Frontal cortex (tissue), 4 donors: ENCODE results near the gene SLC25A14. TPM values are rescaled to one million over a fixed set of nuclear protein-coding genes. Genes with fewer than 3 reads are reported as not detected.
"Not testable (repeated sequence)": the region's sequence is repeated elsewhere in the genome, so short reads cannot be mapped to it uniquely, and the experiment has no call there.

ENCODE experiments used
- DNase-seq, 2 donors: peaks; one replicate each; pipeline ENCODE4 v3.0.0; 2012; ENCODE audit warnings: low spot score in 2 of 2
- FAIRE-seq: peaks from 2 replicates; lab custom pipeline; 2012; peaks lifted over from hg19 to GRCh38; lab: Jason Lieb, UNC
- small RNA-seq: library from RNA; depleted of rRNA; stranded (forward); fragments of <200 nt; gene quantifications from one replicate; pipeline ENCODE3, GENCODE V24; 2014
- total RNA-seq: library from RNA; depleted of rRNA; stranded (reverse); fragments of >200 nt; gene quantifications from one replicate; pipeline ENCODE4 v1.2.3, GENCODE V29; 2014
- donor health status: control.
- donor health status: control.
- donor health status: control.

Gene SLC25A14
- total RNA-seq, 1 donor from 2014 or later, result 24.1 TPM

DNA sequence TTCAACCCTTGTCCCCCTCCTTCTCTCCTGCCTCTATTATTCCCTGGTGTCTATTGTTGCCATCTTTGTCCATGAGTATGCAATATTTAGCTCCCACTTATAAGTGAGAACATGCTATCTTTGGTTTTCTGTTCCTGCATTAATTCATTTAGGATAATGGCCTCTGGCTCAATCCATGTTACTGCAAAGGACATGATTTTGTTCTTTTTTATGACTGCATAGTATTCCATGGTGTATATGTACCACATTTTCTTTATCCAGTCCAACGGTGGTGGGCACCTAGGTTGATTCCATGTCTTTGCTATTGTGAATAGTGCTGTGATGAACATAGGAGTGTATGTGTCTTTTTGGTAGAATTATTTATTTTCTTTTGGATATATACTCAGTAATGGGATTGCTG is 12.3 kb downstream of the SLC25A14 start:
- FAIRE-seq, DNase-seq: not testable (repeated sequence)

DNA sequence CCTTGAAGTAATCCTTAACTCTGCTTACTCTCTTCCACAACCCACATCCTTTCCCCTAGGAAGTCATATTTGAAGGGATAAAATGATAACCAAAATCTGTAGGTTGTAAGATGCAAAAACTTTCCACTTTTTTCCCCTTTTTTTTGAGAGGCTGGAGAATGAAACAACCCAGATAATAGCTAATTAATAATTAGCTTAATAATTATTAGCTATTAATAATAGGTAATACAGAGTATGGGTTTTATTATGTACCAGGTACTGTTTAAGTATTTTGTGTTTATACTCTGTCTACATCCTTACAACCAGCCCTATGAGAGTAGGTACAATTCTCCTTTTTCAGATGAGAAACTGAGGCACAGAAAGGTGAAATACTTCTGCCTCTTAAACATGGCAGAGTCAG is 36.4 kb downstream of the SLC25A14 start:
- FAIRE-seq (no peak), DNase-seq (no peak)

DNA sequence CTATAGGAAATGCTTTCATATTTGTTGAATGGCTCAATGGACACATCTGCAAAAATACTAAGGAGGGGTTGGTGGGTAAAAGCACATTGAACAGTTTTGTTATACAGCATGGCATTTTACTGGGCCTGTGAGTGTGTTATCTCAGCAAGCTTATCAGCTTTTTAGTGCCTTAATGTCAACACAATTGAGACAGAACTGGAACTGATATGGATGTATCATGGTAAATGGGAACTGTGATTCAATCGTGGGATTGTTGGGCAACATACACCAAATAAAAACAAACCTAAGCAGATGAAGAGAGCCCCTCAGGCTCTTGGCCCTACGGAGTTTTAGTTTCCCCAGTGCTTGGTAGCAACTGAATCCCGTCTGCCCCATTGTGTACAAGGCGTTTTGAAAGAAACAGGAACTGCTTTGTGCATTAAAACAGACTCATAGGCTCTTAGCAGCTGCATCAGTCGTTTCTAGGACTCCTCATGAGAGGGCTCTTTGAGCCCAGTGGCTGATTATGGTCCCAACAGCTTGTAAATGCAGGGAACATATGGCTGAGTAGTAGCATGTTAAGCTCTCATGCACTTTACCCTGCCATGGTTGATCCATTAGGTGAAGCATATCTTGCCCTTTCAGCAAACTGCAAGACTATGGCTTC is 38.4 kb downstream of the SLC25A14 start:
- FAIRE-seq, result no peak

DNA sequence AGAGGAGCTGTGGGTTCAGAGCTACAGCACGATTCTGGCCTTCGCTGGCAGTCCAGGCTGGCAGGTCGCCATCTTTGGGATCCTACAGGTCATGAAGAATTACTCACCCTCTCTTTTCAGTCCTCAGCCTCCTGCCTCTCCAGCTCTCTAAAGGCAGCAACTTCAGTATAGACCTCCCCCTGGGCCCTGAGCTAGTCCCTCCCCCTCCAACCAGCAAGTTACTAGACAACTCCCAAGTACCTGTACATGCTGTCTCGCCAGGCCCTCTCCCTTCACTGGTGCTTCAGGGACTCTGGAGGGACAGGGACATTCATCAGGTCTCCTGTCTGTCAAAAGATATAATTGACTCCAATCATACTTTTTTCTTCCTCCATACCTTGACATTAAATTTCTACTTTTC is 45.8 kb downstream of the SLC25A14 start, which contains the start of gene GPR119:
Gene GPR119 (minus strand): TSS at position 155 of the 400 bp plus-strand sequence. CDS start 227 bp downstream, outside the sequence.
- no peak for FAIRE-seq
- DNase-seq, result no peak

More for the DNA sequence above, 38.4 kb downstream of the SLC25A14 start:
- DNase-seq, result no peak

DNA sequence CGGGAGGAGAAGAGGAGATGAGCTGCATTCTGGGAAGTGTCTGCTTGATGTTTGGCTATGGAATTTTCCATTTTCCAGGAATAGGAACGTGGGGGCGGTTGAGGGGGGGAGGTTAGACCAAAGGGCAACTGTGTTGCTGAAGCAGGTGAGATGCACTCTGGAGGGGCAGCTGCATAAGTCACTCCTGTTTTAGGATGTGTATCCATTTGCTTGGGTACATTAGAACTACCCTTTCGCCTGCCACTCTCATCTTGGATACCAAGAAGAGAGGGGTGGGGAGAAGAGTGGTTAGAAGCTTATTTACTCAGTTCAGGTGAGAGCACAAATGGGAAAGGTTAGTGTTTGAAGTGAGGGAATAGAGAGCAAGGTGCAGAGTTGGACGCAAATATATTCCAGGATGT is 46.7 kb downstream of the SLC25A14 start:
- DNase-seq (no peak), FAIRE-seq (no peak)

DNA sequence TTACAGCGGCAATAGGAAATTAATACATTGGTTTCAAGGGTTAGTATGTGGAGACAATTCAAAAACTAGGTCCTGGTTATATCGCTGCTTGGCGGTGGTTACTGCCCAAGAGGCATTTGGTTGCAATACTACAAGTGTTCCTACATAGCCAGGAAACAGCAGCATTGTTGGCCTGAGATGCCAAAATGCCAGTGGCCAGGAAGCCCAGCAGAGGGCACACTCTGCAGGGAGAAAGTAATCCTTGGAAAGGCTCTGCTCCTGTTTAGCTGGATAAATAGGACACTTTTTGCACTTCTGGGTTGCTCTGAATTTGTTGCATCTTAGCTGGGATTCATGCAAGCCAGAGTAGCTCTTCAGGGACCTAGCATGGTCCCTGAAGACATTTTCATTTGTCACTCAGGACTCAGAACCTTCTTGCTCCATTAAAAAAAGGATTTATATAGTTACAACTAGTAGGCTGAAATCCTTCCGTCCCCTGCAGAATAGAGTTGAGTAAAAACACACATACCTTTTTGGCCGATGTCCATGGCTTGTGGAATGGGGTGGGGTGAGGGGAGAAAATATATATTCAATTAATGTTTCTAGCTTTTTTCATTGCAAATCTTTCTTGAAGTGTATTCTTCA is 53.8 kb downstream of the SLC25A14 start:
- DNase-seq (peak; percentile 38 to 44), FAIRE-seq (no peak)

DNA sequence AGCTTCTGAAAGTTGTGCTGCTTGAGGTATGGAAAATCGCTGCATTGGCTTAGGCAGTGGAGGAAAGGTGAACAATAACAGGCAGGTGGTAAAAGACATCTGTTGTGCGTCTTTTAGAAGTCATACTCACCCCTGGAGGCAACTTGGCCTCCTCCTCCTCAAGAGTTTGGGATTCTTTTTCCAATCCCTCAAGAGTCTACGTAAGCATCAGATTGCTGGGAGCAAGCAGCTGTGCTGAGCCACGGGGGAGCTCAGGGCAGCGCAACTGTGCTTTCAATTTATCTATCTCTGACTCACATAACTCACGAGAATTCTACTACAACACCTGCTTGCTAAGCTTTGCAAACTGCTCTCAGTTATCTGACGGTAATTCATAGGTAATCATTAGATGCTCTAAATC is 55.6 kb downstream of the SLC25A14 start:
- DNase-seq (no peak), FAIRE-seq (no peak)

DNA sequence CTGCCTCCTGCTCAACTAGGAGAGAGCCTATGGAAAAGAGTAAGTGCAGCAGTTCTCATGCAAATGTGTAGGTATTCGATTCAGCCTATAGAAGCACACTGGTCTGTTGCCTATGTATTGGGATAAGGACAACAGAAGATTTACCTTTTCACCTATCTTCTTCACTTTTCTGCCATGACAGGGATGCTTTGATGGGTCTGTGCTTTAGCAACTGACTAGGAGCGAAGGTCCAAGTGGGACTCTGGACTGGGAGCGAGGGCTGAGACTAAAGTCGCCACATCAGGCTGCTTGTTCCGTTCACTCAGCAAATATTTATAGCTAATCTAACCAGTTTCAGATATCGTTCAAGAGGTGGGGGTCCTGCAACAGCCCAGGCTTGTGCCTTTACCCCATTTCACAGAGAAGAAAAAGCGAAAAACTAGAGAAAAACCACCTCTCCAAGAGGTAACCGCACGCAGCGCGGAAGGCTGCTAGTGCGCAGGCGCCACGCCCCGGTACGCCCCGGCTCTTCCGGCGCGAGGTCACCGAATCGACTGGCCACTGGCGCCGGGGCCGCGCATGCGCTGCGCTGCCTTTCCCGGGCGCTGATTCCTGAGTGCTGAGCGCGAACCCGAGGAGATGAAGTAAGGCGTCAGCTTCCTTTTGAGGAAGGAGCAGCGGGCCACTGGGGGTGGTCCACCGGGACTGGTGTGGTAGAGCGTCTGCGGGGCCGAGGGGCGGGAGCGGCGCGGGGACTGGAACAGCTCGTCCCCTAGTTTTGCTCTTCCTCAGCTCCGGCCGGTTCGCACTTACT is 61.9 kb downstream of the SLC25A14 start, which contains the start of gene RBMX2:
Gene RBMX2 (plus strand): TSS at position 573 of the 793 bp plus-strand sequence. CDS start 46 bp downstream, at position 619.
- peak; percentile 70 to 81 for DNase-seq
- FAIRE-seq, result no peak

DNA sequence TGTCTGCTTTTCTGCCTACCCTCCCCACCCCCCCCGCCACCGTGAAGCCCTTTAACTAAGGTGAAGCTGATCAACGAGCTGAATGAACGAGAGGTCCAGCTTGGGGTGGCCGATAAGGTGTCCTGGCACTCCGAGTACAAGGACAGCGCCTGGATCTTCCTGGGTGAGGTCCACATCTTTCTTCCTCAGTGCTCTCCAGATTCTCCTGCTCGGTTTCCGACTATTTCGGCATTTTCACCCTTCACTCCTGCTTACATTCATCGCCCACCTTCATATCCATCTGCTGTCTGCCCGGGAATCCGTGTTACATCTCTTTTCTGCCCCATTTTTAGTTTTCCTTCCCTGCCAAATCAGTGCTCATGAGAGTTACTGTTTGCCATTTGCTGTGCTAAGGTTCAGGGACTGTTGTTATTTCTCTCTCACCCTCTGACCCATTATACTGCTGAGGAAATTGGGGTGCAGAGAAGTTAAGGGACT is 62.5 kb downstream of the SLC25A14 start:
- no peak for DNase-seq
- FAIRE-seq, result no peak

DNA sequence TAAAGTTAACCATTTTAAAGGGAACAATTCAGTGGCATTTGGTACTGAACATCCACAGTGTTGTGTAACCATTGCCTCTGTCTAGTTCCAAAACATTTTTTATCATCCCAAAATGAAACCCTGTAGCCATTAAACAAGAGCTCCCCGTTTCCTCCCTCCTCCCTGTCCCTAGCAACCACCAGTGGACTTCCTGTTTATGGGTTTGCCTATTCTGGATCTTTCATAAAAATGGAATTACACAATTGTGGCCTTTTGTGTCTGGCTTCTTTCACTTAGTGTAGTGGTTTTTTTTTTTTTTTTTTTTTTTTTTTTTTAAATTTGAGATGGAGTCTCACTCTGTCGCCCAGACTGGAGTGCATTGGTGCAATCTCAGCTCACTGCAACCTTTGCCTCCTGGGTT is 73.7 kb downstream of the SLC25A14 start:
- DNase-seq, result no peak
- no peak for FAIRE-seq

DNA sequence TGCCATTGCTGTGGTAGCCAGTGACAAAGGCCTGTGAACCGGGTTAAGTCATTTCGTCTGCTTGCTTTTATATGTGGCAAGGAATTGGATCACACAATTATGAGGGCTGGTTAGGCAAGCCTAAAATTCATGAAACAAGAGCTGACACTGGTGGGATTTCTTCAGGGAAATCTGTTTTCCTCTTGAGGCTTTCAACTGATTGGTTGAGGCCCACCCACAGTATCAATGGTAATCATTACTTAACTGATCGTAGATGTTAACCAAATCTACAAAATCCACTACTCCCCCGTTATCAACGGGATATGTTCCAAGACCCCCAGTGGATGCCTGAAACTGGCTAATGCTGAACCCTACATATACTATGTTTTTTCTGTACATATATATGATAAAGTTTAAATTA is 75.1 kb downstream of the SLC25A14 start:
- no peak for DNase-seq
- FAIRE-seq, result no peak

DNA sequence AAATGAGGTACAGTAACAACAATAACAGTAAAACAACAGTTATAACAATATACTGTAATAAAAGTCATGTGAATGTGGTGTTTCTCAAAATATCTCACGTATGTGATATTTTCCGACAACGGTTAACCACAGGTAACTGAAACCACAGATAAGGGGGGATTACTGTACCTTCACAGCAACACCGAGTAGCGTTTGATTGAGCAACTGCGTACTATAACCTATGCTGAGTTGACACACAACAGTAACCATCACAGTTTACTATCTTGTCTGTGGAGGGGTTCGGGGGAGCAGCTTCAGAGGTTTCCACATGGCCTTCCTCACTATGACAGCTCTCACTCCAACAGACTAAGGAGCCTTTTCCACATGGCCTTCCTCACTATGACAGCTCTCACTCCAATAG is 75.5 kb downstream of the SLC25A14 start:
- DNase-seq (no peak), FAIRE-seq (no peak)

DNA sequence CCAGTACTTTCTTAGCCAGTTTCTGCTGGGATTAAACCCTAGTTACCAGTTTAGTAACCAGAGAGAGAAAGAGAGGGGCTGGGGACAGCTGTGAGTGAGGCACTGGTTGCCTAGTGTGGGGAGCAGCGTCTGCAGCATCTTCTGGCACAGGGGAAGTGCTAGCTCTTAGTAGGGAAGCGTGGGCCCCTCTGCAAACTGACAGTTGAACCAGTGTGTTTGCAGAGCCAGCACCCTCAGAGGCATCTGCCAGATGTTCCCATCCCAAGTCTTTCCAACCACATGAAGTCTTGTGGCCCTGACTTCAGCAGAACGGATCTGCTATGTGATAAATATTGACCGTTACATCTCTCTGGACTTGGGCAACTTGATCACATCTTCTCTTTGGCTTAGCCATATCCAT is 77.1 kb downstream of the SLC25A14 start:
- FAIRE-seq (no peak), DNase-seq (no peak)

DNA sequence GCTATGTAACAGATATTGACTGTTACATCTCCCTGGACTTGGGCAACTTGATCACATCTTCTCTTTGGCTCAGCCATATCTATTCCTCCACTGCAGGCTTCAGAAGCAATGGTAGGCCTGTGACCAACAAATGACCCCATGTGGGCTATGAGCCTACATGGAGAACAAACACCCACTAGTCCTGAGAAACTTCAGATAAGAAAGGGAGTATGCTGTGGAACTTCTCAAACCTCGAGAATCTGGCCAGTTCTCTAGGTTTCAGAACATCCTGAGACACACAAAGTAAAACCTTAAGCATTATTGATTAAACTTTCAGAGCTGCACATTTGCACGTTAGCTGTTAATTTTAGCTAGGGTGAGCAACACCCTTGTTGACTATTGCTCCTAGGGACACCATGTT is 78.3 kb downstream of the SLC25A14 start:
- FAIRE-seq (no peak), DNase-seq (no peak)

DNA sequence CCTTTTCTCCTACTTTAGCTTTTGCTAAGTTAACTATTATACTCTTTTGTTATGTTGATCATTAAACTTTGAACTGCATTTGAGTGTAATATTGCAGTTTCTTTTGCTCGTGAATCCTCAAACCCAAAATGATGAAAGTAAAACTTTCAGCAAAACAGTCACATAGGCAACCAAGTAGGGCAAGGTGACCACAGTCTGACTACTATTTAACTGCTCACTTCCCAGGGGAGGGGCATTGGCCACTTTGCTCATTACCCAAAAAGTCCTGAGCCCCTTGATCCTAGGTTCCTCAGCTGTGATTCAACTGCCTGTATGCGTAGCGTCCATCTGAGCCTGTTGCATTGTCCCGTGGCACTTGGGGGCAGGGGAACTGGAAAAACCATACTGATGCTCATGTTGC is 79.0 kb downstream of the SLC25A14 start:
- FAIRE-seq (no peak), DNase-seq (no peak)

DNA sequence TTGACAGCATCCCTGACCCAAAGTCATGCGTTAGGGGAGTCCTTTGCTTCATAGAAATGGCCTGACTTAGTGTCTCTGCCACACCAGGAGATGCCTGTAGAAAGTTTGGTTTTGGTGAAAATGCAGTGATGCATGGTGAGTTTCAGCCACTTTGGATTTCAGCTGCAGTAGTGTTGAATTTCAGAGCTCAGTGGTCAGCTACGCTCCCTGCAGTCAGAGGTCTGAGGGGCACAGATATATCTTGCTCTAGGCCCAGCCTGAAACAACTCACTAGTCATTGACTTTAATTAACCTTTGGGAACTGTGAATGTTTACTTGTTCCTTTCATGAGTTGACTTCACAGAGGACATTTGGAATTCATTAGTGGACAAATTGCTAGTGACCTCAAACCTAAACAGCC is 79.5 kb downstream of the SLC25A14 start:
- FAIRE-seq (no peak), DNase-seq (no peak)

Small RNAs within 50 kb of the gene (small RNA-seq; reads per million reads assigned to genes)
- gene AL035423.1 (not detected), gene RNU6-1130P (not detected)

Other genes starting within 250 kb of the SLC25A14 start
- gene ELF4, start 229.4 kb upstream of the SLC25A14 start, total RNA-seq, result 0.41 TPM
- 11.4 TPM for gene AIFM1, start 174.1 kb upstream of the SLC25A14 start, total RNA-seq
- gene RAB33A, start 168.0 kb upstream of the SLC25A14 start, total RNA-seq, result 42.4 TPM
- 9.0 TPM for gene ZNF280C, start 71.0 kb upstream of the SLC25A14 start, total RNA-seq
- gene GPR119, start 45.8 kb downstream of the SLC25A14 start, total RNA-seq, result not detected
- 28.9 TPM for gene RBMX2, start 62.1 kb downstream of the SLC25A14 start, total RNA-seq